NB4 (cell line): Measurements from ENCODE around the gene TBC1D4.

Source experiments
- CTCF ChIP-seq: IDR thresholded peaks from one replicate; pipeline ENCODE4 v1.5.1; 2012; ENCODE audit warnings: low read depth, low read length
- MAX ChIP-seq: IDR thresholded peaks from 2 replicates; pipeline ENCODE4 v1.6.1; 2011; ENCODE audit warnings: low read depth, low read length
- MYC ChIP-seq: IDR thresholded peaks from 2 replicates; pipeline ENCODE4 v1.6.1; 2011; ENCODE audit warnings: low read depth, low read length
- POLR2A ChIP-seq: IDR thresholded peaks from 2 replicates; pipeline ENCODE4 v1.6.1; 2011; ENCODE audit warnings: mild to moderate bottlenecking; ENCODE audit not compliant: insufficient read length; ENCODE audit errors: extremely low read depth

GRCh38 chr13:75355609-75356008, 126.4 kb downstream of the TBC1D4 start:
- TF ChIP-seq POLR2A (no peak), MYC (no peak), CTCF (no peak), MAX (no peak)
